ENCODE results near the gene NOS2.

NOS2 gene

DNA sequence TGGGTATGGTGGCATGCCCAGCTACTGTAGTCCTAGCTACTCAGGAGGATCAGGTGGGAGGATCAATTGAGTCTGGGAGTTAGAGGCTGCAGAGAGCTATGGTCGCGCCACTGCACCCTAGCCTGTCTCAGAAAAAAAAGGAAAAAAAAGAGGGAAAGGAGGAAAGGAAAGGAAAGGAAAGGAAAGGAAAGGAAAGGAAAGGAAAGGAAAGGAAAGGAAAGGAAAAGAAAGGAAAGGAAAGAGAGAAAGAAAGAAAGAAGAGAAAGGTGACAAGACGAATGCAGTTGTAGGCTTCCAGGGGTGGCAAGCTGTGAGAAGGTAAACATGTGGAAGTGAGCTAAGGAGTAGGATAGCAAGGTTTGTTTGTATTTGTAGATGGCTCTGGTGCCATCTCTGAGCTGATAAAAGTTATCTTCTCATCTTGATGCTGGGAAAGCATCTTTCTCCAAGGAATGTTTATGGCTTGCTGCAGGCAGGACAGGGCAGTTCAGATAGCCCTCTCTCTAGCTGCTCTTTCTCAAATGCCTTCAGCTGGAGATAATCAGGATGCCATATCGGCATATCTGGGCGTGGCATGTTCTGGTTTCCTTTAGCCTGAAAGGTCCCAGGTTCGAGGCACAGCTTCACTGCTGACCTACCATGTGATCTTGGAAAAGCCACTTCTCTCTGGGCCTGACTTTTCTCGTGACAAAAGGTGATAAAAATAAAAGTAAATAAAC is 2.8 kb upstream of the NOS2 start:
- Histone ChIP-seq H3K4me1 (ENCODE audit: insufficient read depth, low read length, severe bottlenecking) (peaks cover 8% of the 10 kb centered on the region), H3K9me3 (ENCODE audit: low read length) (no peaks in the 10 kb centered on the region), H3K27me3 (ENCODE audit: insufficient read depth, low read length) (no peaks in the 10 kb centered on the region)

DNA sequence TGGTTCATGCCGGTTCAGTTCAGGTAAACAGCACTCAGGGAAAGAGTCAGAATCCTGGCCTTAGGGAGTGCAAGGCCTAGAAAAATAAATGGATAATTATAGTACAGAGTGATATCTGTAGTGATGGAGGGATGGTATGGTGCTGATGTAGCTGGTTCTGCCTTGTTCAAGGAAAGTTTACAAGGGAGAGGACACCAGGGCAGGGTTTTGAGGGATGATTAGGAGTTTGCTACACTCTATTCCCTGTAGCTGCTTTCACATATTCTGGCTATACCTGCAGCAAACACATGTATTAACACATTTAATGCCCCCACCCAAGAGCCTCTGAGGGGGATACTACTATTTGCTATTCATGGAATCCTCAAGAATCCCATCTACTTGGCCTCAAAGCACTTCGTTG is 1.7 kb upstream of the NOS2 start:
- H2AFZ ChIP-seq (ENCODE audit: low read length) = no peak overlapping the region
- H3K9ac ChIP-seq (ENCODE audit: low read length) = no peak overlapping the region
- no peaks in the 10 kb centered on the region for H3K36me3 ChIP-seq (ENCODE audit: insufficient read depth, low read length)
- H3K9me2 ChIP-seq (ENCODE audit: low read depth, low read length) = no peaks in the 10 kb centered on the region
- no peaks in the 10 kb centered on the region for H3F3A ChIP-seq (ENCODE audit: insufficient read depth, low read length)
- no peaks in the 10 kb centered on the region for H4K20me1 ChIP-seq (ENCODE audit: insufficient read depth, low read length)
- no peaks in the 10 kb centered on the region for H3K79me2 ChIP-seq (ENCODE audit: insufficient read depth, low read length)
- H3K4me1 ChIP-seq (ENCODE audit: insufficient read depth, low read length, severe bottlenecking) = peaks cover 8% of the 10 kb centered on the region
- H3K9me3 ChIP-seq (ENCODE audit: low read length) = no peaks in the 10 kb centered on the region
- no peak overlapping the region for H3K27ac ChIP-seq (ENCODE audit: low read depth, low read length, poor library complexity, severe bottlenecking)
- no peak overlapping the region for H3K4me3 ChIP-seq (ENCODE audit: low read depth, low read length, poor library complexity, severe bottlenecking)
- H3K27me3 ChIP-seq (ENCODE audit: insufficient read depth, low read length) = no peaks in the 10 kb centered on the region
- H3K4me2 ChIP-seq (ENCODE audit: low read length) = no peak overlapping the region
- TF ChIP-seq EZH2 (IDR thresholded peaks at IDR 0.05; ENCODE audit: borderline replicate concordance, low read length) = no peak
- TF ChIP-seq, protein P1, sequence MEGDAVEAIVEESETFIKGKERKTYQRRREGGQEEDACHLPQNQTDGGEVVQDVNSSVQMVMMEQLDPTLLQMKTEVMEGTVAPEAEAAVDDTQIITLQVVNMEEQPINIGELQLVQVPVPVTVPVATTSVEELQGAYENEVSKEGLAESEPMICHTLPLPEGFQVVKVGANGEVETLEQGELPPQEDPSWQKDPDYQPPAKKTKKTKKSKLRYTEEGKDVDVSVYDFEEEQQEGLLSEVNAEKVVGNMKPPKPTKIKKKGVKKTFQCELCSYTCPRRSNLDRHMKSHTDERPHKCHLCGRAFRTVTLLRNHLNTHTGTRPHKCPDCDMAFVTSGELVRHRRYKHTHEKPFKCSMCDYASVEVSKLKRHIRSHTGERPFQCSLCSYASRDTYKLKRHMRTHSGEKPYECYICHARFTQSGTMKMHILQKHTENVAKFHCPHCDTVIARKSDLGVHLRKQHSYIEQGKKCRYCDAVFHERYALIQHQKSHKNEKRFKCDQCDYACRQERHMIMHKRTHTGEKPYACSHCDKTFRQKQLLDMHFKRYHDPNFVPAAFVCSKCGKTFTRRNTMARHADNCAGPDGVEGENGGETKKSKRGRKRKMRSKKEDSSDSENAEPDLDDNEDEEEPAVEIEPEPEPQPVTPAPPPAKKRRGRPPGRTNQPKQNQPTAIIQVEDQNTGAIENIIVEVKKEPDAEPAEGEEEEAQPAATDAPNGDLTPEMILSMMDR (IDR thresholded peaks at IDR 0.05; ENCODE audit: low read length) = no peak

More for the DNA sequence above, 2.8 kb upstream of the NOS2 start:
- Histone ChIP-seq H3K4me2 (ENCODE audit: low read length) (no peak overlapping the region), H3K9ac (ENCODE audit: low read length) (no peak overlapping the region), H4K20me1 (ENCODE audit: insufficient read depth, low read length) (no peaks in the 10 kb centered on the region), H3F3A (ENCODE audit: insufficient read depth, low read length) (no peaks in the 10 kb centered on the region), H3K79me2 (ENCODE audit: insufficient read depth, low read length) (no peaks in the 10 kb centered on the region), H3K36me3 (ENCODE audit: insufficient read depth, low read length) (no peaks in the 10 kb centered on the region), H3K27ac (ENCODE audit: low read depth, low read length, poor library complexity, severe bottlenecking) (no peak overlapping the region), H3K9me2 (ENCODE audit: low read depth, low read length) (no peaks in the 10 kb centered on the region), H2AFZ (ENCODE audit: low read length) (no peak overlapping the region), H3K4me3 (ENCODE audit: low read depth, low read length, poor library complexity, severe bottlenecking) (no peak overlapping the region)
- TF ChIP-seq, protein P1 (IDR thresholded peaks at IDR 0.05; ENCODE audit: low read length) = no peak
- no peak for TF ChIP-seq EZH2 (IDR thresholded peaks at IDR 0.05; ENCODE audit: borderline replicate concordance, low read length)

DNA sequence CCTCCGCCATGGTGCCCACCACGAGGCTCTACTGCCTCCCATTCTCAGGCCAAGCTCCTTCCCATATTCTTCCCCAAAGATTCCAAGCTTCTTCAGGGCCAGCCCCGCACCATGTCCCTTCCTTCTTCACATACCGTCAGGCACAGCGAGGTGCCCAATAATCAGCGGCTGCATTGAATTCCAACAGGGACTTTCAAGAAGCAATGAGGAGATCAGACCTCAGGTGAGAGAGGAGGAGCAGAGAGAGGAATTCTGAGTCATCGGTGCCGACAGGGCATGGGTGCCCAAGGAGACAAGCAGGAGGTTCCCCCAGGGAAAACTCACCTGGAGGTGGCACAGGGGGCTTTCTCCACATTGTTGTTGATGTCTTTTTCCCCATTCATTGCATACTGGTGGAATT is 2.0 kb downstream of the NOS2 start:
- no peak overlapping the region for H3K9ac ChIP-seq (ENCODE audit: low read length)
- TF ChIP-seq, protein P1 (IDR thresholded peaks at IDR 0.05; ENCODE audit: low read length) = no peak
- TF ChIP-seq EZH2 (IDR thresholded peaks at IDR 0.05; ENCODE audit: borderline replicate concordance, low read length) = no peak
- H4K20me1 ChIP-seq (ENCODE audit: insufficient read depth, low read length) = no peaks in the 10 kb centered on the region
- no peaks in the 10 kb centered on the region for H3F3A ChIP-seq (ENCODE audit: insufficient read depth, low read length)
- H3K4me1 ChIP-seq (ENCODE audit: insufficient read depth, low read length, severe bottlenecking) = no peaks in the 10 kb centered on the region
- no peaks in the 10 kb centered on the region for H3K9me3 ChIP-seq (ENCODE audit: low read length)
- H3K27me3 ChIP-seq (ENCODE audit: insufficient read depth, low read length) = no peaks in the 10 kb centered on the region
- H2AFZ ChIP-seq (ENCODE audit: low read length) = no peak overlapping the region
- H3K9me2 ChIP-seq (ENCODE audit: low read depth, low read length) = no peaks in the 10 kb centered on the region
- no peak overlapping the region for H3K4me2 ChIP-seq (ENCODE audit: low read length)
- no peak overlapping the region for H3K27ac ChIP-seq (ENCODE audit: low read depth, low read length, poor library complexity, severe bottlenecking)
- no peaks in the 10 kb centered on the region for H3K79me2 ChIP-seq (ENCODE audit: insufficient read depth, low read length)
- no peak overlapping the region for H3K4me3 ChIP-seq (ENCODE audit: low read depth, low read length, poor library complexity, severe bottlenecking)
- no peaks in the 10 kb centered on the region for H3K36me3 ChIP-seq (ENCODE audit: insufficient read depth, low read length)
